HG02943 (cell line): ENCODE results near the gene NEO1.

Experiments
- ATAC-seq: cut with Tn5 transposase; IDR thresholded peaks from one replicate; pipeline ENCODE4 v1.9.1; 2021; ENCODE audit warnings: mild to moderate bottlenecking, low read depth, moderate library complexity; ENCODE audit not compliant: unreplicated experiment

The NEO1 gene

DNA sequence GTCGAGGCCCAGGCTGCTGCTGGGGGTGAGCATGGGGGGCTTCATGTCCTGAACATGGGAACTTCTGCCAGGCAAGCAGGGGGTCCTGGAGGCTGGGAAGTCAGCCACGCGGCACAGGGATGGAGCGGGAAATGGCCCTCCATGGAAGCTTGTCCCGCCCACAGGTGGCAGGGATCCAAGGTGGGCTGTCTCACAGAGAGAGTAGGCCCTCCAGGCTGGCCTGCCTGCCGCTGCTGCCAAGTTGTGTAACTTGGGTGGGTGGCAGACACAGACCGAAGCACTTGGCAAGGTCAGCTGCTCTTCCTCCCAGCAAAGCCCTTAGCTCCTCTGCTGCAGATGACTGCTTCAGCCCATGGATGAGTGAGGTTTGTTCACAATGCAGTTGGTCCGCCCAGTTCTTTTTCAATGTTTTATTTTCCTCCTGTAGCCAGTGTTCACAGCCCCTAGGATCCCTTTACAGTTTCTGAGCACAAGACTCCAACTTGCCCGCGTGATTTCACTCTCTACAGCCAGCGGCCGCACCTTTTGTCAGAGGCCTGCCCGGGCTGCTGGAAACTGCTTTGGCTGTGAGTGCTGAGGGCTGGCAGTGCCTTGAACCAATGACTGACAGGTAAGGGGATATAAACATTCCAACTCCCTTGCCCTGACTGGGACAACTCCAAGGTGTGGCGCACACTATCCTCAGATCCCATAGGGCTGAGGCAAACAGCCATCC lies 289.8 kb downstream of the NEO1 start:
- ATAC-seq = no peak

GRCh38 chr15:73344056-73344455 lies 291.8 kb downstream of the NEO1 start:
- ATAC-seq = no peak

DNA sequence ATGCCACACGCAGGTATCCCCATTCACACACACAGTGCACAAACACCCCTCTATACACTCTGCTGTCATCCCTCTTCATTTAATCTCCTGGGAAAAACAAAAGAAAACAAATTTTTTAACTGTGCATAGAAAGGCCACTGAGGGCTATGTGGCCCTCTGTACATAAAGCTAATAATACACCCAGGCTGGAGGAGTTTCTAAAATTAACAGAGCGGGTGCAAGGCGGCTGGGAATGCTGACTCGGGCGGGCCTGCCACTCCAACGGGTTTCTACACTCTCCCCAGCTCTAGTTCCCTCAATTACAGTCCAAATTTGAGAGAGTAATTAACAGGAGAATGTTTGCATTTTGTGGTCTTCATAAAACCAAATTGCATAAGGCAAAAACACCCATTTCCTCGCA lies 293.4 kb downstream of the NEO1 start:
- ATAC-seq = no peak

DNA sequence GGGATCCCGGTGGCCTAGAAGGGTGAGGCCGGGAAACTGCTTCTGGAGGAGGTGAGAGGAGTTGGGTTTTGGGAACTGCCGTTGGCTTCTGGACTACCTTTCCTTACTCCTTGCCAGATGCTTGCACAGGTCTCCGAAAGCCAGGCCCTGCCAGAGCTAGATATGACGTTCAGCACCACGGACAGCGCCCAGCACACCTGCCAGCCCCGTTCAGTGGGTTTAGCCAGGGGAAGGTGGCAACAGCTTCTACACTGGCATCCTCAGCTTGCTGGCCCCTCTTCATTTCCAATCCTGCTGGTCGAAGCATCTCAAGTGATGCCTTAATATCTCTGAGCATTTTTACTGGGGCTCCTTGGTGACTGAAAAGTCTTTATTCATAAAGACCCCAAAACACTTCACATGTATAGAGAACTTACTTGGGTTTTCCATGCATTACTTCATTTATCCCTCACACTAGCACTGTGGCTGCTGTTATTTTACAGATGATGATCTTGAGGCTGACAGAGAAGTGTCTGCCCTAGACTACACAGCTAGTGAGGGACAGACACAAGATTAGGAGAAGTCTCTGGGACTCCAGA lies 294.6 kb downstream of the NEO1 start:
- ATAC-seq = no peak

- no peak for ATAC-seq
These were observed 296.9 kb downstream of the NEO1 start for GRCh38 chr15:73349191-73349590.

- ATAC-seq = no peak
These were observed 299.8 kb downstream of the NEO1 start for GRCh38 chr15:73352082-73352481.

GRCh38 chr15:73353734-73354133 lies 301.5 kb downstream of the NEO1 start:
- no peak for ATAC-seq

- no peak for ATAC-seq
These were observed 302.0 kb downstream of the NEO1 start for GRCh38 chr15:73354241-73354640.
